ENCODE results near the gene CSTF3. TPM values are rescaled to one million over a fixed set of nuclear protein-coding genes. Genes with fewer than 3 reads are reported as not detected.

CSTF3 gene
- total RNA-seq, 2 experiments from 2014 or later: 31.7 to 33.7 TPM

Other genes with a start within 250 kb of the CSTF3 start
- gene DEPDC7, start 145.6 kb downstream of the CSTF3 start, total RNA-seq: under 1 TPM; 0.86 to 0.90 TPM
- gene TCP11L1, start 121.9 kb downstream of the CSTF3 start, total RNA-seq: 10 to 100 TPM in 1 of 2 experiments, 1 to 10 TPM in 1; 10.0 to 11.4 TPM
- gene HIPK3, start 95.9 kb upstream of the CSTF3 start, total RNA-seq: 10 to 100 TPM; 35.4 TPM
- gene KIAA1549L, start 214.6 kb upstream of the CSTF3 start, total RNA-seq: not detected

Measured in activated CD4-positive, alpha-beta memory T cell treated with anti-CD3 and anti-CD28 coated beads for 36 hours (primary cell).